IMR-90 (cell line): Measurements from ENCODE around the gene SGK1. TPM values are rescaled to one million over a fixed set of nuclear protein-coding genes. Genes with fewer than 3 reads are reported as not detected.

ENCODE experiments used
- ATAC-seq: fragments of 200-7000 bp; cut with Tn5 transposase; 2 replicates; pipeline ENCODE4 v1.9.1; 2020; ENCODE audit warnings: low read depth, mild to moderate bottlenecking, moderate library complexity
- BruUV-seq: library from RNA; stranded (reverse); fragments of 400-500 nt; replicated peaks from 2 replicates; lab custom pipeline; 2021; lab: Mats Ljungman, UMichigan
- CTCF ChIA-PET: fragments of 300-600 bp; formaldehyde crosslinking; extraction: SDS; loops from one replicate; lab custom pipeline; 2021; ENCODE audit warnings: antibody characterized with exemption; lab: Yijun Ruan, JAX
- POLR2A ChIA-PET: fragments of 300-600 bp; sonication (Branson Sonifier 250); formaldehyde crosslinking; loops from one replicate; lab custom pipeline; 2022; ENCODE audit warnings: antibody characterized with exemption; ENCODE audit not compliant: unreplicated experiment; lab: Charles Lee
- DNase-seq: peaks from one replicate; pipeline ENCODE4 v3.0.0; 2013
- H2AFZ ChIP-seq: replicated peaks from 2 replicates; pipeline ENCODE3; 2013; ENCODE audit warnings: low read length, mild to moderate bottlenecking; ENCODE audit not compliant: poor library complexity
- H2AK5ac ChIP-seq: 2 replicates; pipeline ENCODE4 v1.6.1; 2013; ENCODE audit warnings: low read depth, low read length, inconsistent platforms
- H2AK9ac ChIP-seq: replicated peaks from 2 replicates; pipeline ENCODE3; 2013; ENCODE audit warnings: mild to moderate bottlenecking, low read depth, low read length, moderate library complexity; ENCODE audit not compliant: poor library complexity
- H2BK120ac ChIP-seq: 2 replicates; pipeline ENCODE4 v1.6.1; 2013; ENCODE audit warnings: low read depth, low read length, inconsistent platforms
- H2BK15ac ChIP-seq: 3 replicates; pipeline ENCODE4 v1.6.1; 2013; ENCODE audit warnings: low read depth, low read length, inconsistent platforms
- H2BK20ac ChIP-seq: 2 replicates; pipeline ENCODE4 v1.6.1; 2013; ENCODE audit warnings: low read depth, mild to moderate bottlenecking, inconsistent platforms, low read length, moderate library complexity
- H2BK5ac ChIP-seq: 2 replicates; pipeline ENCODE4 v1.6.1; 2013; ENCODE audit warnings: mild to moderate bottlenecking, low read depth, low read length, inconsistent platforms; ENCODE audit not compliant: poor library complexity, severe bottlenecking
- H3K14ac ChIP-seq: replicated peaks from 2 replicates; pipeline ENCODE4 v1.6.1; 2013; ENCODE audit warnings: low read depth, low read length, inconsistent platforms
- H3K18ac ChIP-seq: 2 replicates; pipeline ENCODE4 v1.6.1; 2013; ENCODE audit warnings: low read depth, low read length, control low read depth
- H3K23ac ChIP-seq: 2 replicates; pipeline ENCODE4 v1.6.1; 2013; ENCODE audit warnings: low read depth, low read length, inconsistent platforms
- H3K27ac ChIP-seq: 2 replicates; pipeline ENCODE4 v1.5.1; 2013; ENCODE audit warnings: mild to moderate bottlenecking, control low read depth, low read length; ENCODE audit not compliant: insufficient read depth
- H3K27me3 ChIP-seq: 2 replicates; pipeline ENCODE4 v1.6.1; 2013; ENCODE audit warnings: low read length; ENCODE audit not compliant: control insufficient read depth, insufficient read depth
- H3K36me3 ChIP-seq: 2 replicates; pipeline ENCODE4 v1.6.1; 2013; ENCODE audit warnings: low read length, mixed read lengths; ENCODE audit not compliant: control insufficient read depth, insufficient read depth
- H3K4ac ChIP-seq: 2 replicates; pipeline ENCODE4 v1.6.1; 2013; ENCODE audit warnings: low read depth, low read length, inconsistent platforms
- H3K4me1 ChIP-seq: 2 replicates; pipeline ENCODE4 v1.6.1; 2013; ENCODE audit warnings: low read length, mixed read lengths; ENCODE audit not compliant: control insufficient read depth, insufficient read depth
- H3K4me2 ChIP-seq: 2 replicates; pipeline ENCODE4 v1.6.1; 2013; ENCODE audit warnings: low read depth, mild to moderate bottlenecking, control low read depth, low read length, moderate library complexity
- H3K4me3 ChIP-seq: 2 replicates; pipeline ENCODE4 v1.5.1; 2013; ENCODE audit warnings: low read depth, mild to moderate bottlenecking, control low read depth, low read length, moderate library complexity; ENCODE audit not compliant: insufficient read depth
- H3K56ac ChIP-seq: 2 replicates; pipeline ENCODE4 v1.6.1; 2013; ENCODE audit warnings: low read length, inconsistent platforms; ENCODE audit not compliant: insufficient read depth; ENCODE audit errors: extremely low read depth
- H3K79me1 ChIP-seq, 2 experiments: 2 replicates each; pipeline ENCODE4 v1.6.1; 2013; ENCODE audit warnings: low read length in 2 of 2, inconsistent platforms in 1 of 2, low read depth in 1 of 2
- H3K9ac ChIP-seq: 2 replicates; pipeline ENCODE4 v1.6.1; 2013; ENCODE audit warnings: low read depth, low read length, control low read depth
- H3K9me1 ChIP-seq: 2 replicates; pipeline ENCODE4 v1.6.1; 2013; ENCODE audit warnings: low read length, inconsistent platforms; ENCODE audit not compliant: insufficient read depth
- H3K9me3 ChIP-seq: 2 replicates; pipeline ENCODE4 v1.6.1; 2013; ENCODE audit warnings: low read length; ENCODE audit not compliant: control insufficient read depth, insufficient read depth
- H4K20me1 ChIP-seq: 2 replicates; pipeline ENCODE4 v1.6.1; 2013; ENCODE audit warnings: low read length, inconsistent platforms; ENCODE audit not compliant: insufficient read depth
- H4K5ac ChIP-seq: 2 replicates; pipeline ENCODE4 v1.6.1; 2013; ENCODE audit warnings: mild to moderate bottlenecking, low read depth, low read length, control low read depth
- H4K8ac ChIP-seq, 2 experiments: 2 replicates each; pipeline ENCODE4 v1.6.1; 2013; ENCODE audit warnings: low read depth in 2 of 2, low read length in 2 of 2, control low read depth in 1 of 2, inconsistent platforms in 1 of 2
- H4K91ac ChIP-seq: 2 replicates; pipeline ENCODE4 v1.6.1; 2013; ENCODE audit warnings: low read depth, low read length, inconsistent platforms; ENCODE audit not compliant: insufficient read depth
- BHLHE40 ChIP-seq: fragments of 150-350 bp; IDR thresholded peaks from 2 replicates; pipeline ENCODE4 v1.6.1; 2016; ENCODE audit warnings: mild to moderate bottlenecking, low read depth, low read length
- CEBPB ChIP-seq: IDR thresholded peaks from 2 replicates; pipeline ENCODE4 v1.6.1; 2012; ENCODE audit warnings: low read depth, low read length, improper control_type of control experiment
- CHD1 ChIP-seq: IDR thresholded peaks from 2 replicates; pipeline ENCODE4 v1.6.1; 2012; ENCODE audit warnings: low read depth, low read length, improper control_type of control experiment
- FOS ChIP-seq: fragments of 150-350 bp; IDR thresholded peaks from 2 replicates; pipeline ENCODE4 v1.6.1; 2016; ENCODE audit warnings: low read depth, low read length
- MAFK ChIP-seq: IDR thresholded peaks from 2 replicates; pipeline ENCODE4 v1.6.1; 2012; ENCODE audit warnings: low read depth, low read length, improper control_type of control experiment
- MXI1 ChIP-seq: IDR thresholded peaks from 2 replicates; pipeline ENCODE4 v1.6.1; 2012; ENCODE audit warnings: low read depth, mild to moderate bottlenecking, low read length, moderate library complexity, borderline replicate concordance
- NFE2L2 ChIP-seq: fragments of 150-350 bp; IDR thresholded peaks from 2 replicates; pipeline ENCODE4 v1.6.1; 2016; ENCODE audit warnings: low read depth, mild to moderate bottlenecking, low read length
- POLR2A ChIP-seq: IDR thresholded peaks from 2 replicates; pipeline ENCODE4 v1.6.1; 2012; ENCODE audit warnings: mild to moderate bottlenecking, low read depth, low read length
- RCOR1 ChIP-seq: IDR thresholded peaks from 2 replicates; pipeline ENCODE4 v1.6.1; 2012; ENCODE audit warnings: mild to moderate bottlenecking, low read length, improper control_type of control experiment; ENCODE audit not compliant: insufficient replicate concordance
- RFX5 ChIP-seq: IDR thresholded peaks from 2 replicates; pipeline ENCODE4 v1.8.0; 2012; ENCODE audit warnings: low read depth, mild to moderate bottlenecking, low read length, moderate library complexity
- SMC3 ChIP-seq: fragments of 150-350 bp; IDR thresholded peaks from 2 replicates; pipeline ENCODE4 v1.6.1; 2016; ENCODE audit warnings: low read depth, mild to moderate bottlenecking, antibody characterized with exemption, low read length, moderate library complexity
- WGBS, 2 experiments: methylation state at CpG; one replicate each; pipeline versions ENCODE4 v1.1.5 to v1.1.7; 2013; ENCODE audit warnings: missing lambda C conversion rate in 2 of 2; ENCODE audit not compliant: insufficient read length in 1 of 2; ENCODE audit errors: extremely low coverage in 2 of 2; 5-methylcytosine and 5-hydroxymethylcytosine counted together
- dilution Hi-C: fragments of 300-500 bp; cut with HindIII; formaldehyde crosslinking; loops from one replicate; pipeline ENCODE4 v1.14.3; 2018; ENCODE audit warnings: low sequenced_read_pairs; ENCODE audit not compliant: unreplicated experiment
- in situ Hi-C: fragments of 300-500 bp; cut with MboI; formaldehyde crosslinking; loops from 3 replicates; pipeline ENCODE4 v1.14.3; 2019; ENCODE audit warnings: low sequenced_read_pairs, inconsistent platforms, mixed read lengths
- intact Hi-C: fragments of 100-400 bp; cut with micrococcal nuclease; formaldehyde crosslinking; loops from 2 replicates; pipeline ENCODE4 v1.10.0; 2022
- polyA plus RNA-seq, 3 experiments: library from polyadenylated mRNA; depleted of rRNA; stranded (reverse); fragments of >200 nt; gene quantifications; 2 replicates each; pipeline ENCODE4 v1.2.3, GENCODE V29; 2012; ENCODE audit warnings: low replicate concordance in 1 of 3
- total RNA-seq: library from RNA; depleted of rRNA; stranded (reverse); fragments of >200 nt; gene quantifications from 2 replicates; pipeline ENCODE4 v1.2.3, GENCODE V29; 2012
- TF ChIP-seq, protein P1 (sequence below): fragments of 150-350 bp; IDR thresholded peaks from 2 replicates; pipeline ENCODE4 v1.6.1; 2016; ENCODE audit warnings: low read depth, mild to moderate bottlenecking, low read length, moderate library complexity, borderline replicate concordance
- TF ChIP-seq, protein P2 (sequence below): fragments of 150-350 bp; IDR thresholded peaks from 2 replicates; pipeline ENCODE4 v1.6.1; 2017; ENCODE audit warnings: mild to moderate bottlenecking, antibody characterized with exemption, low read length, low read depth
- TF ChIP-seq, protein P3 (sequence below): conservative IDR thresholded peaks from 2 replicates; pipeline ENCODE4 v1.5.1; 2012; ENCODE audit warnings: mild to moderate bottlenecking, low read depth, low read length, improper control_type of control experiment

Gene SGK1
- total and polyA plus RNA-seq, 2 of the 4 experiments (the other 2 are of a cell fraction): 121 to 255 TPM

DNA sequence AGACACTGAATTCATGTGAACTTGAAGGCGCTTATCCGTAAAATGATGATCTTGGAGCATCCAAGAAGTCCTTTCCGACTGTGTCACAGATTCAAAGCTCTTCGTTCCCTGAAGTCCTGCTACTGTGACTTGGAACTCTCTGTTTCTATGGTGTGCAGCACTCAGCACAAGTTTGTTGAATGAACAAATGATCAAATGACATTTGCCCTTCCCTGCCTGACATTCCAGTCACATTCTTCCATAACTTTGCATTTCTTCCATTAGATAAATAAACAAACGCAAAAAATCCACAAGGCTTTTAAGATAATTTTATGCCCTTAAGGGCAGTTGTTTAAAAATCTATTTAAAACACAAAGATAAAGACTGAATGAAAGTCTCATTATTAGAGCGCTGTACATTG lies 39.9 kb downstream of the SGK1 start:
- no peak overlapping the region for H3K9ac ChIP-seq
- H3K4ac ChIP-seq: peak overlapping the region; percentile 51; the same call in 1 of the 2 replicates
- no peak overlapping the region for H3K4me2 ChIP-seq
- dilution Hi-C loops (no loop called here), intact Hi-C loops (no loop called here), in situ Hi-C loops (no loop called here)
- CTCF ChIA-PET: no interaction called here
- H3K23ac ChIP-seq: no peak overlapping the region
- H3K9me1 ChIP-seq: no peaks in the 10 kb centered on the region; the same call in 1 of the 2 replicates
- H2AK9ac ChIP-seq: no peak overlapping the region
- H3K9me3 ChIP-seq: no peaks in the 10 kb centered on the region
- TF ChIP-seq MXI1: no peak
- TF ChIP-seq, protein P1, sequence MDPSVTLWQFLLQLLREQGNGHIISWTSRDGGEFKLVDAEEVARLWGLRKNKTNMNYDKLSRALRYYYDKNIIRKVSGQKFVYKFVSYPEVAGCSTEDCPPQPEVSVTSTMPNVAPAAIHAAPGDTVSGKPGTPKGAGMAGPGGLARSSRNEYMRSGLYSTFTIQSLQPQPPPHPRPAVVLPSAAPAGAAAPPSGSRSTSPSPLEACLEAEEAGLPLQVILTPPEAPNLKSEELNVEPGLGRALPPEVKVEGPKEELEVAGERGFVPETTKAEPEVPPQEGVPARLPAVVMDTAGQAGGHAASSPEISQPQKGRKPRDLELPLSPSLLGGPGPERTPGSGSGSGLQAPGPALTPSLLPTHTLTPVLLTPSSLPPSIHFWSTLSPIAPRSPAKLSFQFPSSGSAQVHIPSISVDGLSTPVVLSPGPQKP: no peak
- no peak for TF ChIP-seq CHD1
- no peak for TF ChIP-seq NFE2L2
- TF ChIP-seq, protein P2, sequence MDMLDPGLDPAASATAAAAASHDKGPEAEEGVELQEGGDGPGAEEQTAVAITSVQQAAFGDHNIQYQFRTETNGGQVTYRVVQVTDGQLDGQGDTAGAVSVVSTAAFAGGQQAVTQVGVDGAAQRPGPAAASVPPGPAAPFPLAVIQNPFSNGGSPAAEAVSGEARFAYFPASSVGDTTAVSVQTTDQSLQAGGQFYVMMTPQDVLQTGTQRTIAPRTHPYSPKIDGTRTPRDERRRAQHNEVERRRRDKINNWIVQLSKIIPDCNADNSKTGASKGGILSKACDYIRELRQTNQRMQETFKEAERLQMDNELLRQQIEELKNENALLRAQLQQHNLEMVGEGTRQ: no peak
- TF ChIP-seq RCOR1: no peak
- TF ChIP-seq POLR2A: no peak
- TF ChIP-seq MAFK: no peak
- TF ChIP-seq RFX5: no peak
- TF ChIP-seq, protein P3, sequence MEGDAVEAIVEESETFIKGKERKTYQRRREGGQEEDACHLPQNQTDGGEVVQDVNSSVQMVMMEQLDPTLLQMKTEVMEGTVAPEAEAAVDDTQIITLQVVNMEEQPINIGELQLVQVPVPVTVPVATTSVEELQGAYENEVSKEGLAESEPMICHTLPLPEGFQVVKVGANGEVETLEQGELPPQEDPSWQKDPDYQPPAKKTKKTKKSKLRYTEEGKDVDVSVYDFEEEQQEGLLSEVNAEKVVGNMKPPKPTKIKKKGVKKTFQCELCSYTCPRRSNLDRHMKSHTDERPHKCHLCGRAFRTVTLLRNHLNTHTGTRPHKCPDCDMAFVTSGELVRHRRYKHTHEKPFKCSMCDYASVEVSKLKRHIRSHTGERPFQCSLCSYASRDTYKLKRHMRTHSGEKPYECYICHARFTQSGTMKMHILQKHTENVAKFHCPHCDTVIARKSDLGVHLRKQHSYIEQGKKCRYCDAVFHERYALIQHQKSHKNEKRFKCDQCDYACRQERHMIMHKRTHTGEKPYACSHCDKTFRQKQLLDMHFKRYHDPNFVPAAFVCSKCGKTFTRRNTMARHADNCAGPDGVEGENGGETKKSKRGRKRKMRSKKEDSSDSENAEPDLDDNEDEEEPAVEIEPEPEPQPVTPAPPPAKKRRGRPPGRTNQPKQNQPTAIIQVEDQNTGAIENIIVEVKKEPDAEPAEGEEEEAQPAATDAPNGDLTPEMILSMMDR: no peak
- no peak for TF ChIP-seq FOS
- TF ChIP-seq SMC3: no peak
- TF ChIP-seq CEBPB: no peak
- TF ChIP-seq BHLHE40: no peak
- H3K18ac ChIP-seq: 0 out of 2 replicates have a peak overlapping the region, but pooled peaks have one; percentile 3
- no peak; the same call in 1 of the 2 replicates for ATAC-seq
- H4K91ac ChIP-seq: no peak overlapping the region
- WGBS, 2 experiments: 100% methylated on average over 2 of the region's 6 CpGs; no CpG with 5 or more reads in 1 of the 2 experiments
- H4K5ac ChIP-seq: no peak overlapping the region
- no peak overlapping the region for H2BK15ac ChIP-seq
- H4K8ac ChIP-seq: peak overlapping the region in 1 of 2 experiments; percentile 33; a peak in 1 of 4 replicates
- H2AK5ac ChIP-seq: peak overlapping the region; percentile 13; the same call in 1 of the 2 replicates
- H2BK20ac ChIP-seq: peak overlapping the region; percentile 35
- no peak overlapping the region for H3K56ac ChIP-seq
- H3K14ac ChIP-seq: 0 out of 2 replicates have a peak overlapping the region, but pooled peaks have one; percentile 34
- H2AFZ ChIP-seq: no peak overlapping the region
- H4K20me1 ChIP-seq: no peaks in the 10 kb centered on the region
- no peaks in the 10 kb centered on the region for H3K36me3 ChIP-seq
- DNase-seq: no peak
- H3K27ac ChIP-seq: no peak overlapping the region
- peak overlapping the region; percentile 32 for H2BK120ac ChIP-seq
- BruUV-seq: no TSS peak
- H3K79me1 ChIP-seq: no peaks in the 10 kb centered on the region
- no peak overlapping the region for H2BK5ac ChIP-seq
- no peaks in the 10 kb centered on the region for H3K27me3 ChIP-seq
- H3K4me3 ChIP-seq: no peak overlapping the region
- H3K4me1 ChIP-seq: peaks cover 6% of the 10 kb centered on the region
- POLR2A ChIA-PET: no interaction called here
